LoVo (cell line): ENCODE measurements around the gene ZNF367.
"Not testable (repeated sequence)": the region's sequence is repeated elsewhere in the genome, so short reads cannot be mapped to it uniquely, and the experiment has no call there.

Experiments
- DNase-seq: peaks from one replicate; pipeline ENCODE4 v3.0.0-alpha.2; 2016; ENCODE audit warnings: low spot score

Gene ZNF367

DNA sequence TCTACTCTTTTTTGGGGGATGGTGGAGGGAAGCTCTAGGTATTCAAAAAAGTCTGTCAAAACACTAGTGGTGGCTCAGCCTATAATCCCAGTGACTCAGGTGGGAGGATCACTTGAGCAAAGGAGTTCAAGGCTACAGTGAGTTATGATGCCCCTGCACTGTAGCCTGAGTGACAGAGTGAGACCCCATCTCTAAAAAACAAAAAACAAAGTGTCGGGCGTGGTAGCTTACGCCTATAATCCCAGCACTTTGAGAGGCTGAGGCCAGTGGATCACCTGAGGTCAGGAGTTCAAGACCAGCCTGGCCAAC is 18.9 kb downstream of the ZNF367 start:
- DNase-seq = no peak

DNA sequence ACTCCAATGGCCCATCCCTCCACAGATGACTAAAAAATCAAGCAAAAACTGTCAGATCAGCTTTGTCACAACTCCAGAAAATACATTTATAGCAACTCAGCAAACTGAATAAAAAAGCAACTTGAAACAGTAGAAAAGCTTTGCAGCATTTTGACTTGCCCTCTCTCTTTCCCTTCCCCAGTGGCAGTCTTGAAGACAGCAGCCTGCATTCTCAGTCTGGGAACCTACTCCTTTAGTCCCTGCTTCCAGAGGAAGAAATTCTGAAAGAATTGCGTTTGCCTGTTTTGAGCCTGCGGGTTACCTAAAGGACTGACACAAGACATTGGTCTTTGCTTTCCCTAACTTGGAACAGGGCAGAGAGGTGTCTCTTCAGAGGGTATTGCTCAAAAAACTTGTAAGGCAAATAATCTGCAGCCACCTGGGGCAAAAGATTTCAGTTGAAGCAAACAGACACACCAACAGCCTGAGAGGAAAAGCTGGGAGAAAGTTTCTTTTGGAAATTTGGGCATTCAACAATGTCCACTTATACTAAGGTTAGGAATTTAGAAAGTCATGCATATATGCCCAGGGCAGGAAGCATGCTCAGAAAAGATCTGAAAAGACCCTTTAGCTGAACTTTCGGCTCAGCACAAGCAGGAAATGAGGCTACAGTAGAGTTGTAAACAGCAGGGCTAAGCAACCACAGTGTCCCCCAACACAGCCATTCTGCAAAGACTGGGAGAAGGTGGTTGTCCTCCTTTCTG is 19.4 kb downstream of the ZNF367 start:
- DNase-seq = no peak

DNA sequence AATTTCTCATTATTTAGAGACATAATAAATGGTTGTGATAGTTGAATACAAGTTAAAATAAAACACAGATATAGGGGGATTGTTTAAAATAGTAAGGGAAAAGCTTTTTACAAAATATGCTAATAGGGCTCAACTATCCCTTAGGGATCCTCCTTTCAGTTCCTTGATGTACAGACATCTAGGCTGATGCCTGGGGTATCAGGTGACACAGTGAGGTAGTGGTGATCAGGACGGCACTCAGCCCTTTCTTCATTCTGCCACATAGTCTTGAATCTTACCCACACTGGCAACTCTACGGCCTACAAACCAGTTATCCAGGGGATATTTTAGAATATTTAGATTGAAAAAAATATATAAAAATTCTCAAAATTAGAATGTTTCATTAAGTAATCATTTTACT is 22.2 kb downstream of the ZNF367 start:
- DNase-seq = no peak

DNA sequence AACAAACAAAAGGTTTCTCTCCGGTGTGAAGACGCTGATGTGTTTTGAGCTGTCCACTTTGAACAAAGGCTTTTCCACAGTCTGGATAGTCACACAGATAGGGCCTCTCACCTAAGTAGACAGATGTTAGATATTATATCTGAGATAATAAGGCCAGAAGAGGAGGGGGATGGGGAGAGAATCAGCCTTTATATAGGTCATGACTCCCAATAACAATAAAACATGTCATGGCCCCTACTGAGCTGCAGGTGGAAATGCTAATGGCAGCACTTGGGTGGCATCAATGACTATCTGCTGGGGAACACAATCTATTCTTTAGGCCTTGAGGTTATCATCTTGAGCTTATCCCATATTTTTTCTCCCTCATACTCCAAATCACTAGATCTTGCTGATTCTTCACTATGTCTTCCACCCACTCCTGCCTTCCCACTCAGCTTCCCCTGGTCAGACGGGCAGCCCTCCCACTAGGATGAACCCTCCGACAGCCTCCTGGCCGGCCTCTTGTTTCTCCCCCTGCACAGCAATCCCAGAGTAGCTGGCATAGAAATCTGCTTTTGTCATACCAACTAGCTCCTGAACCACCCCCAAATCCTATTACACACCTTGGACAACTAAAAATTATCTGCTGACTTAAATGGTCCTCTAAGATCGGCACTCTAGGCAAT is 23.2 kb downstream of the ZNF367 start:
- DNase-seq = no peak

DNA sequence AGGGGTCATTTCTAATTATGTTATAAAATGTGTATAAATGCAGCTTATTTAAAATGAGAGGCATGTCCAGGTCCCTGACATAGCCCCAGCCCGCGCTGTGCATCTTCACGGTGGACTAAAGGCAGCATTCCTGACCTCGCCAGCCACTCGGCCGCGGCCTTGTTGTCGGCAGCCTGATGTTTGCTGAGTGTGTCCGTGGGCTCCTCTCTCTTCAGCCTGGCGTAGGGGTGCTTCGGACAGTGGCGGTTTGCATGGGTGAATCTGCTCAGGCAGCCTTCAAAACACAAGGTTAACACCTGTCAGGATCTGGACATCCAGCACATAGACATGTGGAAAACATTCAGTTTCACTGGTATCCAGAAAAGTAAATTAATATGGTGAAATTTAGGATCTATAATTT is 25.9 kb downstream of the ZNF367 start:
- DNase-seq = no peak

DNA sequence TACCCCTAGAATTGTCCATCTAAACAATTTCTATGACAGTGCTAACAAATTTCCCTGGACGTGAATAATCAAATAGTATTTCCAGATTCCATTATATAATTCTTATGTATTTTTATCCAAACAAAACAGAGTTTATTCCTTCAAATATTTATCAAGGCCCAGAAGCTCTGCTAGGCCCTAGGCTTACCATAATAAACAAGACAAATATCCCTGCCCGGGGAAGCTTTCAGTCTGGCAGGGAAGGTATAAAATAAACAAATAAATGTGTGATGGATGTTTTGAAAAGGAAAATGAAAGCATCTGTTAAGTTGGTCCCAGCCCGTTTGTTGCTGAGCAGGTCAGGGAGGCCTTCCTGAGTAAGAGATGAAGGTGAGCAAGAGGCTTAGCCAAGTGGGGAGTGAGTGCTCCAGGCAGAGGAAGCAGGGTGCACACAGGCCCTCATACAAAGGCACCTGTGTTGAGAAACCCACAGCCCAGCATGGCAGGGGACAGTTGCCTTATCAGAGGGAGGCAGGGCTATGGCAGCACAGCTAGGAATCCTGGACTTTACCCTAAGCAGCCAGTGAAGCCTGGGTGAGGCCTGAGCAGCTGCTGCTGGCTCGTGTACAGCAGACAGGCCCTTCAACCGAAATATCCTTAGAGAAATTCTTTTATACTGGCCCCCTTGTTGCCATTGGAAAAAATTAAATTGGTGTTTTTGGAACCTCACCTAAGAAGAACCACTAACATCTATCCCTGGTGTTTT is 27.0 kb downstream of the ZNF367 start:
- peak; percentile 58 for DNase-seq

DNA sequence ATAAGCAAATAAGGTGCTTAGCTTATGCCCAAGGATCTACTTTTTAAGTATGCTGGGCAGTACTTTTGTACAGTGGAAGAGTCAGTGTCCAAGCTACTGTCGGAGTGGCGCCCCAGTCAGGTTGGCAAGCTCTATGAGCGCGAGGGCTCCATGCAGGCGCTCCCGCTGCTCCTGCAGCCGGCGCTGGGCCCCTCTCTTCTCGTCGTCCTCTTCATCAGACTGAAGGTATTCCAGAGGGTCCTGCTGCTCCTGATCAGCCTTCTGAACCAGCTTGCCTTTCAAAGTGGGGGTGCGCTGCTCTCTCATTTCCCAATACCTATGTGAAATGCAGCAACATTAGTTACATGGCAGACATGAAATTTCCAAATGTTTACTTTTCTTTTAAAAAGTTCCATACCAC is 30.0 kb downstream of the ZNF367 start:
- DNase-seq = no peak

DNA sequence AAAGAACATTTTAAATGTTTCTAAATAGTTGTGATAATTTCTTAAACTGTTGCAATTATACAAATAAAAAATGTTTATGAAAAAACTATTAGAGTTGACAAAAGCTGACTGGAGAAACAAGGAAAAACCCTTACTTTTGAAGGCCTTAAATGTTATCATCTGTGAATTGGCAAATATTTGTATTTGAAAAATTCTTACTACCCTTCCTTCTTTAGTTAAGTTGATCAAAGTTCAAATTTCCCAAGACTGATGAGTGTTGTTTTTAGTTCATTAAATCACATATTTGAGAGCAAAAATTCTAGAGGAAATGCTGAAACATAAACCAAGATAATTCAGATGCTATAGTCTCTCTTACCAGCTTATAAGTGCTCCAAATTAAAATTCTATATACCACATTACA is 32.0 kb downstream of the ZNF367 start:
- DNase-seq = no peak

DNA sequence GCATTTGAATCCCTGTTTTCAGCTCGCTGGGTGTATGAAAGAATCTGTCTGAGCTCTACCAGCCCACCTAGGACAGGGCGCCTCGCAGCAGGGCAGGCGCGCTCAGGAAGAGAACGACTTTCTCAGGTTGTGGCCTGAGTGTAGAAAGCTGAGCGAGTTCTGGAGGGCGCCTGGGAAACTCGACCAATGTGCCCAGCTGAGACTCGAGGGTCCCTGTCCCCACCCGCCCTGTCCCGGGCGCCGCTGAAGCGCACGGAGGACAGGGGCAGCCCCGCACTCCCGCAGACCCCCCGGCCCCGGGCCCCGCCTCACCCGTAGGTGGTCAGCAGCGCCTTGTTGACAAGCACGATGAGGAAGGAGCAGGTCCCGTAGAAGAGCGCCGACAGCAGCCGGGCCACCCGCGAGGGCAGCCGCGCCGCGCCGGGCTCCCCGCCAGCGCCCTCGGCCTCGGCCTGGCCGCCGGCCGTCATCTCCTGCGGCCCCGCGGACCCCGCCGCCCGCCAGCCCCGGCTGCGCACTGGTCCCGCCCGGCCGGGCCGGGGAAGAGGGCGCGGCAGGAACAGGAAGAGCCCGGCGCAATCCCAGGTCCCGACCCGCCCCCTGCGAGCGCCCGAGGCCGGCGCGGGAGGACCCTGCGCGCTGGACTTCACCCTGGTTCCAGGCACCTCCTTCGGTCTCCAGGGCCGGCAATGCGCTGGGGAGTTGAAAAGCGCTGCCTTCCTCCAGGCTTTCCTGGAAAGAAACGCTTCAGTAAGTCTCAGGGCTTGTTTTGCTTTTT is 34.8 kb downstream of the ZNF367 start, which contains the start of gene SLC35D2:
Gene SLC35D2, minus strand, starts transcription at position 547 of the 778 bp plus-strand sequence. Its CDS starts 77 bp downstream, at position 470.
- peak; percentile 78 for DNase-seq

DNA sequence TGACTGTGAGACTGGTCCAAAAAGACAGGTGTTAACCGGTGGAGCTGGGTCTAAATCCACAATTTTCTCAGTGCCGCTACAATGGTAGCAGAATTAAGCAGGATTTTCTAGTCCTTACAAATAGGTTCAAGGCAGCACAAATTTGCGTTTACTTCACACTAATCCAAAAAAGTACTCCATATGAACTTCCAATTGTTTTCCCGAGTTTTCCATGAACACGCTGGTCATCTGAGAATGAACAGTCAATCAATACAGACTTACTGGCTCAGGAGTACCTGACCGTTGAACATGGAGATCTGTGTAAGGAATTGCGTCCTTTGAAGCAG is 35.4 kb downstream of the ZNF367 start:
- no peak for DNase-seq

DNA sequence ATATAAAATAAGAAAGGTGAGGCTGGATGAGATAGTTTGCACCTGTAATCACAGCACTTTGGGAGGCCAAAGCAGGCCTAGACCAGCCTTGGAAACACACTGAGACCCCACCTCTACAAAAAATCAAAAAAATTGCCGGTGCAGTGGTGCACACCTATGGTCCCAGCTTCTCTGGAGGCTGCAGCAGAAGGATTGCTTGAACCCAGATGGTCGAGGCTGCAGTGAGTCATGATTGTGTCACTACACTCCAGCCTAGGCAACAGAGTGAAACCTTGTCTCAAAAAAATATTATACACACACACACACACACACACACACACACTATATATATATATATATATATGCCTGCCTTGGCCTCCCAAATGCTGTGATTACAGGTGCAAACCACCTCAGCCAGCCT is 36.0 kb downstream of the ZNF367 start:
- DNase-seq = no peak

DNA sequence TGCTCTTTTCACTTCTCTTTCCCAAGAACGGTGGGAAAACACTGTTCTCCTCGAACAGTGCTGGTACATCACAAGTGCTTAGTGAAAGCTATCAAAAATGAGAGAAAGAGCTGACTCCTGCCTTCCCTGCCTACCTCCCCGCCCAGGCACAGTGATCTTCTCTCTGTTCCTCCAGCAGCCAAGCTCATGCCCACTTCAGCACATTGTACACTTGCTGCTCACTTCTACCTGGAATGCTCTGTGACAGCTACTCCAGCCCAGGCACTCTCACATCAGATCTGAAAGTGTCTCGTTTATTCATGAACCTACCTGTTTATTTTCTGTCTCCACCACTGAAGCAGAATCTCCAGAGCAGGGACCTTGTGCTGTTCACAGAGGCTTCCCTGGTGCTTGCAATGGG is 36.5 kb downstream of the ZNF367 start:
- DNase-seq = no peak

DNA sequence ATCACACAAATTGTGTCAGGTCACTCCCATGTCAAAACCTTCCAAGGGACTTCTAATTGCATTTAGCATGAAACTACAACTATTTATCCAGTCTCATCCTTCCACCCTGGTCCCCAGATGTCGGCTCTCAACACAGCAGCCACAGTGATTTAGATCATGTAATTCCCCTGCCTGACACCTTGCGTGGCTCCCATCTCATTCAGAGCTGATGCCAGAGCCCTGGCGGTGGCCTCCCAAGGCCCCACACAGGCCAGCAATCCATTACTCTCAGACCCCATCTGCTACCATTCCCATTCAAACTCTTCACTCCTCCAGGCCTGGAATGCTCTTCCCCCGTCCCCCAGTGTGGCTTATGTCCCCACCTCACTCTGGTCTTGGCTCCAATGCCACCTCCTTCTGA is 37.0 kb downstream of the ZNF367 start:
- DNase-seq = no peak

DNA sequence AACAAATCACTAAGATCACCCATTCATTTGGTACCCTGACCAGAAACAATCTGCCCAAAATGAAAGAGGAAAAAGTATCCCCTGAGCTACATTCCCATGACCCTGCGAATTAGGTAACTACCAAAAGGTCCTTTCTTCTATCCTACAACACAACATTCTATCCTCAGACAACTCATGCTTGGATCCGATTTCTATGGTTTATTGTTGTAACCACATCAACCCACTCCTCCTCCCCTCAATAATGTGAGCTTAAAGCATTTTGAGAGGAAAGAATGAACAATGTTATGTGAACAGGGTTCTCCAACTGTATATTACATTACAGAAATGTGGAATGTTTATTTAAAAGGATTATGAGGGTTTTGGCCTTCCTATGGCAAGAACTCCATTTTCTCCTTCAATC is 38.7 kb downstream of the ZNF367 start:
- DNase-seq = no peak

DNA sequence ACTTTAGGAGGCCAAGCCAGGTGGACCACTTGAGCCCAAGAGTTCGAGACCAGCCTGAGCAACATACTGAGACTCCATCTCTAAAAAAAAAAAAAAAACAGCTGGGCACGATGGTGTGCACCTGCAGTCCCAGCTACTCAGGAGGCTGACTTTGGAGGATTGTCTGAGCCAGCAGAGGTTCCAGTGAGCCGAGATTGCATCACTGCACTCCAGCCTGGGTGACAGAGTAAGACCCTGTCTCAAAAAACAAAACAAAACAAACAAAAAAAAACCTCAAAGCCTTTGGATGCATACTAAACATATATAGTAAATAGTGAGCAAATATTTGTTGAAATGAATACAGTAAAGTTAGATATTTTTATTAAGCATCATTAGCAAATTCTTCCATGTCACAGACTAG is 40.0 kb downstream of the ZNF367 start:
- DNase-seq = no peak

DNA sequence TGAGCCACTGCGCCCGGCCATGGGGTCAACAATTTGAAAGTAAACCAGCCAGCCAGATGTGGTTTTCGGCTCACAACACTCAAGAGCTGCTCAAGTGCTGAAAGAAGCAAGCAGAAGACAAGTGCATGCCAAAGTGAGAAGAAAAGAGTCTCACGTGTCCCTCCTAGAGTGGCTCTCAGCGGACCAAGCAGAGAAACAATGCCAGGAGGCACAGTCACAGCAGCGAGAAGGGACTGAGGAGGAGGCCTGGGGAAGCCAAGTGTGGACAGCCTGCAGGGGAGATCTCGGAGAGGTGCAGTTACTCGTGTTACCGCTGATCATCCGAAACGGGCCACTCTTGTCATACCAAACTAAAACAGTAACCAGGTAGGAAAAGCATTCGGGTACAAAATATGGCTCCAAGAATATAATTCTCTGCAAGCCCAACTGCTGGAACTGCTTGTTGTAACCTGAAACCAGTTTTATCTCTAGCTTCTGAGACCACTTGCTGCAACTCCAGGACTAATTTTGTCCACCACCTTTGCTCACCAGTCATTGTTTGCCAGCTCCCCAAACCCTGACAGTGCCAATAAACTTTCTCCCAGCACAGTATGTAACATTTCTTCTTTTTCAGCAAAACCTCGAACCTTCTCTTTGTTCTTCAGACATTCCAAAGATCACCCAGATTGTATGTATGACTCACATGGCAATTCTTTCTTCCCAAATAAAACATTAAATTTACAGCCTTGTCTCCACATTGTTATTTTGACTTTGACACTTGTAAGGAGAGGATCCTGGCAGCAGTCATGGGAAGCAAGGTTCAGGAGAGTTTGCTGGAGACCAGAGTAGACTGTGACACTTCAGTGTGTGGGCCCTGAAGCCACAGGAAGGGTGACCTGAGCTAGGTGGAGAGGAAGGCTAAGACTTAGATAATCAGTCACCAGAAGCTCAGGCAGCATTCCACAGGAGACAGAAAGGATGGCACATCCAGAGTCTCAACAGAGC is 41.0 kb downstream of the ZNF367 start:
- peak; percentile 14 for DNase-seq

DNA sequence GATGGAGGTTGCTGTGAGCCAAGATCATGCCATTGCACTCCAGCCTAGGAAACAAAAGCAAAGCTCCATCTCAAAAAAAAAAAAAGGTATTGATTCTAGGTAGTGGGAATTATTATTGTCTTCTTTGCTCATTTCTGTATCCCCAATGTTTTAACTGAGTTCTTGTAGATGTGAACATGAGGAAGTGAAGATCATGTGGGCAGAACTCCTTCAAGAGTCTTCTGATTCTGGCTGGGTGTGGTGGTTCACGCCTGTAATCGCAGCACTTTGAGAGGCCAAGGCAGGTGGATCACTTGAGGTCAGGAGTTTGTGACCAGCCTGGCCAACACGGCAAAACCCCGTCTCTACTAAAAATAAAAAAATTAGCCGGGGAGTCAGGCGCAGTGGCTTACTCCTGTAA is 42.7 kb downstream of the ZNF367 start:
- not testable (repeated sequence) for DNase-seq

DNA sequence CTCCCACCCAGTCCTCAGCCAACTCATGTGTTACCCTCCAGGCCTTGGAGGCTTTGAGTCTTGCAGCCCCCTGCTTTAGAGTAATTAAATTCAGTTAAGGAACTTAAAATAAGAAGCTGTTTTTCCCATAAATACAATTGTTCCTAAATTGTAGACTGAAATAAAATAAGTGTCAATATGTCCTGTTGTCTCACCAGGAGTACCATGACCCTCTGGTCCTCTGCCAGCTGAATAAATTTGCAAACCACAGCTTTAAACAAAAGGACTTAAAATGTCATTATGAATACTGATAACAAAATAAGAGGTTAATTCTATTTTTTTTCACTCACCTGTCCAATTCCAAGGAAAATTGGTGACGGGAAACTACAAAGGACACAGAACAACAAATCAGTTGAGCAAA is 50.2 kb downstream of the ZNF367 start:
- no peak for DNase-seq

DNA sequence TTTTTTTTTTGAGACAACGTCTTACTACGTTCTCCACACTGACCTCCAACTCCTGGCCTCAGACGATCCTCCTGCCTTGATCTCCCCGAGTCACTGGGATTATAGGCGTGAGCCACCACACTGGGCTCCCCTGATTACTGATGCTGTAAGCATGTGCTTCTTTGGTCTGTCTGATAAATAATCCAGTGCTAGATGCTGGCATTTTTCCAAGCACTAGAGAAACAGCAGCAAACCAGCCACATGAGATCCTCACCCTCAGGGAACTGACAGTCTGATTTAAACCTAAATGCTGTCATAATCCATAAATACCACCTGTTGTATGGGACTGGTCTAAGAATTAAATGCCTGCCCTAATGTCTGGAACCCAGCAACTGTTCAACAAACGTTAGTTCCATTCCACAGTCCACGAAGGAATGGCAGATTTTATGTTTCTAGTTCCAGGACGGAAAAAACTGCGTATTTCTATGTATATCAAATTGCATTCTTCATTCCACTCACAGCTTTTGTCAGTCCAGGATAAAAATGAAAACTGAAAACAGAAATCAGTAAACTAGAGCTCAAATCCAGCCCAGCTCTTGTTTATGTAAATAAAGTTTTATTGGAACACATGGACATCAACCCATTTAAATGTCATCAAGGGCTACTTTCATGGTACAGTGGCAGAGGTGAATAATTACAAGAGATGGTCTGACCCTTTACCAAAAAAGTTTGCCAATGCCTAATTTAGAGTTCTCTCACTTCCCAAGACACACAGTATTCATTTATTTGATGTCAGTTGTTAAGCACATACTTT is 54.8 kb downstream of the ZNF367 start:
- no peak for DNase-seq

DNA sequence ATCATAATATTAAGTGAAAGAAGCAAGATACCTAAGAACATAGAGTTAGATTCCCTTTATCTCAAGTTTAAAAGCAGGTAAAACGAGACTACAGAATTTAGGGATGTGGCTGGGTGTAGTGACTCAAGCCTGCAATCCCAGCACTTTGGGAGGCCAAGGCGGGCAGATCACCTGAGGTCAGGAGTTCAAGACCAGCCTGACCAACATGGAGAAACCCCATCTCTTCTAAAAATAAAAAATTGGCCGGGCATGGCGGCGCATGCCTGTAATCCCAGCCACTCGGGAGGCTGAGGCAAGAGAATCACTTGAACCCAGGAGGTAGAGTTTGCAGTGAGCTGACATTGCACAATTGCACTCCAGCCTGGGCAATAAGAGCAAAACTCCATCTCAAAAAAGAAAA is 56.1 kb downstream of the ZNF367 start:
- not testable (repeated sequence) for DNase-seq

DNA sequence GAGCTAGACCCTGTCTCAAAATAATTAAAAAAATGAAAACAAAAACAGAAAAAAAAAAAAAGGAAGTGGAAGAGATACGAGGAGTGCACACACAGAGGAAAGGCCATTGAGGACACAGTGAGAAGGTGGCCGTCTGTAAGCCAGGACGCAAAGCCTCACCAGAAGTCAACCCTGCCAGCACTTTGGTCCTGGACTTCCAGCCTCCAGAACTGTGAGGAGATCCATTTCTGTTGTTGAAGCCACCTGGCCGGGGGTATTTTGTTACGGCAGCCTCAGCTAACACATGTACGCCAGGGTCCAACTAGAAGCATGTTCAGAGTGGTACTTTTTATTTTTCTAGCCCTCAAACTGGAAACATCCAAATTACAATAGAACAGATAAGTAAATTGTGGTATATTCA is 56.5 kb downstream of the ZNF367 start:
- no peak for DNase-seq
